LHCN-M2 (cell line): Measurements from ENCODE around the gene TMEM140. TPM values are rescaled to one million over a fixed set of nuclear protein-coding genes. Genes with fewer than 3 reads are reported as not detected.
"Not testable (repeated sequence)": the region's sequence is repeated elsewhere in the genome, so short reads cannot be mapped to it uniquely, and the experiment has no call there.

ENCODE experiments used
- DNase-seq: peaks from one replicate; pipeline ENCODE4 v3.0.0-alpha.2; 2012; ENCODE audit warnings: low read depth
- polyA plus RNA-seq: library from polyadenylated mRNA; unstranded; fragments of >200 nt; gene quantifications from one replicate; pipeline ENCODE4 v1.2.1, GENCODE V29; 2012; ENCODE audit warnings: missing spikeins
- total RNA-seq: library from RNA; depleted of rRNA; stranded (reverse); fragments of >200 nt; gene quantifications from 2 replicates; pipeline ENCODE4 v1.2.3, GENCODE V29; 2014; rRNA removed

TMEM140 gene
- total RNA-seq: 3.4 and 5.0 TPM in 2 replicates
- 9.1 TPM for polyA plus RNA-seq

GRCh38 chr7:135147899-135148721, at the start of gene TMEM140:
Gene TMEM140 (plus strand): TSS chr7:135148072. CDS start chr7:135164442, 16,370 bp downstream.
- DNase-seq: peak; percentile 64

GRCh38 chr7:135098391-135098790, 49.5 kb upstream of the TMEM140 start:
- DNase-seq: peak; percentile 6

- peak; percentile 29 for DNase-seq
Measured at GRCh38 chr7:135100856-135101255, 47.0 kb upstream of the TMEM140 start.

DNA sequence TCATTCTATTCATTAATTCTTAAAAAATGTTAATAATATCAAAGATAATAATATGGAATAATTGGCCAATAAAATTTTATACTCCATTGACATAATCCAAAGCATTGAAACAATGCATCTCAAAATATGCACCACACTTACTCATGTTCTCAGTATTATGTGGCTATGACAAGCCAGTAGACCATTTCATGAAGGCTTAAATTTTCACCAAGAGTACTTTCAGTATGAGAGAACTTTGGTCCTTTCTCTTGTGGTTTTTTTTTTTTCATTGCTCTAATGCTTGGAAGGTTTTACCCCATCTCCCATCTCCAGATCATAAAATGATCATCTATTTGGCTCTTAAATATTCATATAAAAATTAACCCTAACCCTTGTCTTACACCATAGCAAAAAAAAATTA, 45.5 kb upstream of the TMEM140 start:
- DNase-seq: no peak

DNA sequence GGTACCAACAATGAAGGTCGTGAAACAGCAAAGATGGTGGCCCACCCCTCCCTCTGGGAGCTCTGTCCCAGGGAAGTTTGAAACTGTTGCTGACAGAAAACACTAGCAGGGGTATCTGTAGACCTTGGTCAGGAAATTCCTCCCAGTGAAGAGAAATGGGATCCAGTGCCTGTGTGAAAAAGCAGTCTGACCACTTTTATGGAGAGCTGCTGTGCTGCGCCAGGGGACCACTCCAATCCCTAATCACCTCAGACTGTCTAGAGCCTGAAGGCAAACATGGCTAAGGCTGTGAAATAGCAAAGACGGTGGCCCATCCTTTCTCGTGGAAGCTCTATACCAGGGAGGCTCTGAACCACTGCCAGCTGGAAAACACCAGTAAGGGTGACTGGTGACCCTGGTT, 38.3 kb upstream of the TMEM140 start:
- DNase-seq: no peak

GRCh38 chr7:135109976-135110375, 37.9 kb upstream of the TMEM140 start:
- no peak for DNase-seq

GRCh38 chr7:135111379-135111778, 36.5 kb upstream of the TMEM140 start:
- DNase-seq: peak; percentile 3

- no peak for DNase-seq
Measured at GRCh38 chr7:135114622-135115021, 33.2 kb upstream of the TMEM140 start.

- no peak for DNase-seq
Measured at GRCh38 chr7:135117096-135117495, 30.8 kb upstream of the TMEM140 start.

DNA sequence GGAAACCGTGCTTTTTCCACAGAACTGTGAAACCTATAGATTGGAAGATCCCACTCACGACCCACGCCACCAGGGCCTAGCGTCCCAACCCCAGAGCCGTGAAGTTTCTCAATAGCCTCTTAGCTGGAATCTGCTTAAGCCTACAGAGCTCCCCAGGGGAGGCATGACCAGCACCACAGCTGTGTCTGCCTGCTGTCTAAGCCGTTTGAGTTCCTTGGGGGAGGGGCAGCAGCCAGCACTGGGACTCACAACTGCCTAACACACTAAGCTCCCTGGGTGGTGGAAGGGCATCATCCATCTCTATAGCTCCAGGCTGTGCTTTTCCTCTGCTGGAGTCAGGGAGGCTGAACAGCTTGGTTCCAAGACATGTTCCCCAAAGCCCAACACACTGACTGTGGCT, 26.0 kb upstream of the TMEM140 start:
- peak; percentile 8 for DNase-seq

DNA sequence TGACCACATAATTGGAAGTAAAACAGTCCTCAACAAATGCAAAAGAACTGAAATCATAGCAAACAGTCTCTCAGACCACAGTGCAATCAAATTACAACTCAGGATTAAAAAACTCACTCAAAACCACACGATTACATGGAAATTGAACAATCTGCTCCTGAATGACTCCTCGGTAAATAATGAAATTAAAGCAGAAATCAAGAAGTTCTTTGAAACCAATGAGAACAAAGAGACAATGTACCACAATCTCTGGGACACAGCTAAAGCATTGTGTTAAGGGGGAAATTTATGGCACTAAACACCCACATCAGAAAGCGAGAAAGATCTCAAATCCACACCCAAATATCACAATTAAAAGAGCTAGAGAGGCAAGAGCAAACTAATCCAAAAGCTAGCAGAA, 23.2 kb upstream of the TMEM140 start:
- DNase-seq: not testable (repeated sequence)

DNA sequence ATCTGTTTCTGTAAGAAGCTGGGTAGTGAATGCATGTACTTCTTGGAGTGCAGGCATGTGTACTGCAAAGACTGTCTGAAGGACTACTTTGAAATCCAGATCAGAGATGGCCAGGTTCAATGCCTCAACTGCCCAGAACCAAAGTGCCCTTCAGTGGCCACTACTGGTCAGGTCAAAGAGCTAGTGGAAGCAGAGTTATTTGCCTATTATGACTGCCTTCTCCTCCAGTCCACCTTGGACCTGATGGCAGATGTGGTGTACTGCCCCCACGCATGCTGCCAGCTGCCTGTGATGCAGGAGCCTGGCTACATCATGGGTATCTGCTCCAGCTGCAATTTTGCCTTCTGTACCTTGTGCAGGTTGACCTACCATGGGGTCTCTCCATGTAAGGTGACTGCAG, 18.9 kb upstream of the TMEM140 start:
- DNase-seq: no peak

DNA sequence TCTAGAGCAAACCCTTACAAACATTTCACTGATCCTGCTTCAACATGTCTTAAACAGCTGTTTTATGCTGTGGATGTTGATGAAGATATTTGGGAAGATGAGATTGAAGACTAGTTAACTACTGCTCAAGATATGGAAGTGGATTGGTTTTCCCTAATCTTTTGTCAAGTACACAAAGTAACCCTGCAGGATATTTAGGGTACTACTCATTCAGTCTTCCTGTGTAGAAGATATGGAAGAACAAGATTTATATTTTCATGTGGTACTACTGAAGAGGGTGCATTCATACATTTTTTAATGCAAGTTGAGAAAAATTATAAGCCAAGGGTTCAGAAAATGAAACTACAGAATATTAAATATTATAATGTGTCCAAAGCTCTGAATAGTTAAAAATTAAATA, 18.3 kb upstream of the TMEM140 start:
- no peak for DNase-seq

GRCh38 chr7:135143885-135144668, 3.8 kb upstream of the TMEM140 start:
- DNase-seq: no peak

GRCh38 chr7:135147341-135147898, 452 bp upstream of the TMEM140 start:
- DNase-seq: peak; percentile 71

- no peak for DNase-seq
Measured at GRCh38 chr7:135150072-135150782, 2.4 kb downstream of the TMEM140 start.

DNA sequence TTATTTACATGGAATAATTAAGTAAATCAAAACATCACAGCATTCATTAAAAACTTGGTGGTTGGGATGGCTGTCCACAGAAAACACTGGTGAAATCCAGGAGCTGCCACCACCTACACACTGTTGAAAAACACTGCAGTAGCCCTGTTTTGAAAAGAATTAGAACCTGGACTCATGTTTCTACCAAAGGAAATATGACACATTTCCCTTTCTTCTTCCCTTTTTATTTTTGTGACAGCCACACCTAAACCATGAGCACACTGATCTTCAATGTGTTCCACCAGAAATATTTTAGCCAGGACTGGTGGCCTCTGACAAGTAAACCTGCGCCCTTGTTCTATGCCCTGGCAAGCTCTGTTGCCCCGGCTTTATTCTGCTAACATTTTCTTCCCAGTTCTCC, 3.3 kb downstream of the TMEM140 start:
- no peak for DNase-seq

DNA sequence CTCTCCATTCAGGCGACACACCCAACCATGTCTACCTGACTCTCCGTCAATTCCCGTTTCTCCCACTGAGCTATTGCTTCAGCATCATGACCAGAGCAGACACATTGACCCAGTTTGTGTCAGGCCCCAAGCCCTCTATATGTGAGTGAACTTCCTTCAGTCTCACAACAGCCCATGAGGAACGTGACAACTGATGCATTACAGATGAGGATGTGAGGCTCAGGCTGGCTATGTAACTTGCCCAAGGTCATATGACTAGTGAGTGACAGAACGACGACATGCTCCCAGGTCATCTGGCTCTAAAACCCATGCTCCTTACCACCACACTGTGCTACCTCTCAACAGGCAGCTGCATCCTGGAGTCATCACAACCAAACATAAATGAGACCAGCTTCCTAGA, 3.7 kb downstream of the TMEM140 start:
- no peak for DNase-seq

- DNase-seq: no peak
Measured at GRCh38 chr7:135152442-135152841, 4.6 kb downstream of the TMEM140 start.

DNA sequence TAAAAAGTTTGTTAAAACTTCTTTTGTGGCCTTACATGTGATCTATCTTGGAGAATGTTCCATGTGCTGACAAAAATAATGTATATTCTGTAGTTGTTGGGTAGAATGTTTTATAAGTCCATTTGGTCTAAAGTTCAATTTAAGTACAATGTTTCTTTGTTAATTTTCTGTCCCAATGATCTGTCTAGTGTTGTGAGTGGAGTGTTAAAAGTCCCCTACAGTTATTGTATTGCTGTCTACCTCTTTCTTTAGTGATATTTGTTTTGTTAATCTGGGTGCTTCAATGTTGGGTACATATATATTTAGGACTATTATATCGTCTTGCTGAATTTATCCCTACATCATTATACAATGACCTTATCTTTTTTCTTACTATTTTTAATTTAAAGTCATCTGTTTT, 6.9 kb downstream of the TMEM140 start:
- DNase-seq: no peak

GRCh38 chr7:135156290-135156689, 8.4 kb downstream of the TMEM140 start:
- no peak for DNase-seq

GRCh38 chr7:135158141-135158655, 10.3 kb downstream of the TMEM140 start:
- no peak for DNase-seq
